HepG2 (cell line): ENCODE results near the gene COL13A1.

Experiments used
- ARID2 ChIP-seq: sonication (generic); formaldehyde crosslinking; IDR thresholded peaks from 2 replicates; pipeline ENCODE4 v1.8.1; 2022; ENCODE audit warnings: mild to moderate bottlenecking, missing genetic modification reagents, borderline replicate concordance
- PCBP2 ChIP-seq: fragments of 200-400 bp; formaldehyde crosslinking; optimal IDR thresholded peaks from 2 replicates; pipeline ENCODE3; 2018; ENCODE audit warnings: low read length, low read depth; ENCODE audit not compliant: poor library complexity, severe bottlenecking
- POLR2A ChIP-seq, 2 experiments: IDR thresholded peaks; 2 replicates each; pipeline ENCODE4 v1.6.1; 2011; ENCODE audit warnings: low read depth in 2 of 2, low read length in 2 of 2, mild to moderate bottlenecking in 1 of 2, moderate library complexity in 1 of 2; ENCODE audit not compliant: insufficient read depth in 1 of 2
- SMAD1 ChIP-seq: sonication (generic); formaldehyde crosslinking; IDR thresholded peaks from 2 replicates; pipeline ENCODE4 v1.4.0; 2020; ENCODE audit warnings: missing genetic modification reagents, low read depth, mild to moderate bottlenecking, borderline replicate concordance
- THAP8 ChIP-seq: sonication (generic); formaldehyde crosslinking; IDR thresholded peaks from 2 replicates; pipeline ENCODE4 v1.5.1; 2020; ENCODE audit warnings: missing genetic modification reagents, mild to moderate bottlenecking, borderline replicate concordance
- TOPORS ChIP-seq: sonication (generic); formaldehyde crosslinking; IDR thresholded peaks from 2 replicates; pipeline ENCODE4 v1.8.0; 2023; ENCODE audit warnings: mild to moderate bottlenecking, missing genetic modification reagents
- ZFP36 ChIP-seq: fragments of 150-350 bp; IDR thresholded peaks from 2 replicates; pipeline ENCODE4 v1.6.1; 2018; ENCODE audit warnings: borderline replicate concordance, low read length, low read depth; ENCODE audit not compliant: partially characterized antibody
- ZNF749 ChIP-seq: sonication (generic); formaldehyde crosslinking; IDR thresholded peaks from 2 replicates; pipeline ENCODE4 v1.8.0; 2022; ENCODE audit warnings: mild to moderate bottlenecking, missing genetic modification reagents, moderate library complexity, borderline replicate concordance
- TF ChIP-seq, protein P1 (sequence below): sonication (generic); formaldehyde crosslinking; IDR thresholded peaks from 2 replicates; pipeline ENCODE4 v1.5.0; 2020; ENCODE audit warnings: mild to moderate bottlenecking, missing genetic modification reagents, moderate library complexity

GRCh38 chr10:69815104-69815503 is 13.4 kb downstream of the COL13A1 start:
- TF ChIP-seq PCBP2 (no peak), ZNF749 (no peak), ZFP36 (no peak), ARID2 (CRISPR knock-in tag) (no peak), TOPORS (CRISPR knock-in tag) (no peak), THAP8 (CRISPR knock-in tag) (no peak), SMAD1 (CRISPR knock-in tag) (no peak), POLR2A (IDR thresholded peaks at IDR 0.05; ENCODE audit: insufficient read depth in 1 of 2, low read depth in 2 of 2, low read length in 2 of 2) (no peak)
- TF ChIP-seq, protein P1, sequence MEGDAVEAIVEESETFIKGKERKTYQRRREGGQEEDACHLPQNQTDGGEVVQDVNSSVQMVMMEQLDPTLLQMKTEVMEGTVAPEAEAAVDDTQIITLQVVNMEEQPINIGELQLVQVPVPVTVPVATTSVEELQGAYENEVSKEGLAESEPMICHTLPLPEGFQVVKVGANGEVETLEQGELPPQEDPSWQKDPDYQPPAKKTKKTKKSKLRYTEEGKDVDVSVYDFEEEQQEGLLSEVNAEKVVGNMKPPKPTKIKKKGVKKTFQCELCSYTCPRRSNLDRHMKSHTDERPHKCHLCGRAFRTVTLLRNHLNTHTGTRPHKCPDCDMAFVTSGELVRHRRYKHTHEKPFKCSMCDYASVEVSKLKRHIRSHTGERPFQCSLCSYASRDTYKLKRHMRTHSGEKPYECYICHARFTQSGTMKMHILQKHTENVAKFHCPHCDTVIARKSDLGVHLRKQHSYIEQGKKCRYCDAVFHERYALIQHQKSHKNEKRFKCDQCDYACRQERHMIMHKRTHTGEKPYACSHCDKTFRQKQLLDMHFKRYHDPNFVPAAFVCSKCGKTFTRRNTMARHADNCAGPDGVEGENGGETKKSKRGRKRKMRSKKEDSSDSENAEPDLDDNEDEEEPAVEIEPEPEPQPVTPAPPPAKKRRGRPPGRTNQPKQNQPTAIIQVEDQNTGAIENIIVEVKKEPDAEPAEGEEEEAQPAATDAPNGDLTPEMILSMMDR (CRISPR knock-in tag), result no peak
